Neuronal stem cell (in vitro differentiated cells): ENCODE results near the gene KRTAP5-11.
"Not testable (repeated sequence)": the region's sequence is repeated elsewhere in the genome, so short reads cannot be mapped to it uniquely, and the experiment has no call there.

Experiments used
- DNase-seq: peaks from one replicate; pipeline ENCODE4 v3.0.0-alpha.2; 2013; ENCODE audit warnings: low spot score
- H2AFZ ChIP-seq: one replicate; pipeline ENCODE4 v1.6.1; 2013; ENCODE audit warnings: mild to moderate bottlenecking, low read length, inconsistent platforms
- H2AK5ac ChIP-seq: 2 replicates; pipeline ENCODE4 v1.6.1; 2013; ENCODE audit warnings: low read depth, mild to moderate bottlenecking, inconsistent platforms, low read length, moderate library complexity, mixed read lengths
- H2BK120ac ChIP-seq: 2 replicates; pipeline ENCODE4 v1.6.1; 2013; ENCODE audit warnings: low read depth, mild to moderate bottlenecking, inconsistent platforms, low read length, moderate library complexity, mixed read lengths
- H2BK12ac ChIP-seq: one replicate; pipeline ENCODE4 v1.6.1; 2013; ENCODE audit warnings: low read length, inconsistent platforms
- H2BK15ac ChIP-seq: 2 replicates; pipeline ENCODE4 v1.6.1; 2013; ENCODE audit warnings: mild to moderate bottlenecking, low read length, inconsistent platforms, mixed read lengths
- H2BK5ac ChIP-seq: one replicate; pipeline ENCODE4 v1.6.1; 2013; ENCODE audit warnings: inconsistent platforms, mild to moderate bottlenecking, low read length, moderate library complexity
- H3K14ac ChIP-seq: one replicate; pipeline ENCODE4 v1.6.1; 2013; ENCODE audit warnings: low read length, inconsistent platforms
- H3K18ac ChIP-seq: 2 replicates; pipeline ENCODE4 v1.6.1; 2013; ENCODE audit warnings: low read length, inconsistent platforms
- H3K23ac ChIP-seq: 2 replicates; pipeline ENCODE4 v1.6.1; 2013; ENCODE audit warnings: low read depth, mild to moderate bottlenecking, mixed read lengths, low read length, inconsistent platforms; ENCODE audit not compliant: poor library complexity
- H3K27ac ChIP-seq: replicated peaks from 3 replicates; pipeline ENCODE4 v1.5.1; 2013; ENCODE audit warnings: low read length, inconsistent platforms
- H3K27me3 ChIP-seq, 3 experiments: 2 replicates each; pipeline ENCODE4 v1.6.1; 2013; ENCODE audit warnings: low read length in 3 of 3, mild to moderate bottlenecking in 2 of 3, inconsistent platforms in 1 of 3, low read depth in 1 of 3, mixed read lengths in 1 of 3, moderate library complexity in 1 of 3; ENCODE audit not compliant: control insufficient read depth in 3 of 3, insufficient read depth in 3 of 3
- H3K36me3 ChIP-seq, 2 donors: replicated peaks in 1 of 2; 2 replicates each; pipeline ENCODE4 v1.6.1; 2013; ENCODE audit warnings: low read length in 2 of 2; ENCODE audit not compliant: control insufficient read depth in 2 of 2, insufficient read depth in 2 of 2
- H3K4ac ChIP-seq: 2 replicates; pipeline ENCODE4 v1.6.1; 2013; ENCODE audit warnings: inconsistent platforms, mild to moderate bottlenecking, low read length, moderate library complexity
- H3K4me1 ChIP-seq, 2 donors: 1 replicate in 1 of 2; 2 replicates in 1 of 2; pipeline ENCODE4 v1.6.1; 2013; ENCODE audit warnings: low read length in 2 of 2, low read depth in 1 of 2; ENCODE audit not compliant: control insufficient read depth in 2 of 2, insufficient read depth in 1 of 2
- H3K4me2 ChIP-seq: one replicate; pipeline ENCODE4 v1.6.1; 2013; ENCODE audit warnings: mild to moderate bottlenecking, low read length, inconsistent platforms; ENCODE audit not compliant: insufficient read depth, poor library complexity, severe bottlenecking
- H3K4me3 ChIP-seq, 2 donors: 2 replicates each; pipeline ENCODE4 v1.5.1; 2013; ENCODE audit warnings: low read length in 2 of 2, mild to moderate bottlenecking in 2 of 2, inconsistent platforms in 1 of 2, moderate library complexity in 1 of 2
- H3K79me1 ChIP-seq: one replicate; pipeline ENCODE4 v1.6.1; 2013; ENCODE audit warnings: low read depth, mild to moderate bottlenecking, inconsistent platforms, low read length, moderate library complexity
- H3K9ac ChIP-seq: one replicate; pipeline ENCODE4 v1.6.1; 2013; ENCODE audit warnings: mild to moderate bottlenecking, low read depth, low read length, inconsistent platforms; ENCODE audit not compliant: poor library complexity
- H3K9me3 ChIP-seq, 2 donors: replicated peaks in 1 of 2; 2 replicates each; pipeline versions ENCODE3 to v1.6.1; 2013; ENCODE audit warnings: low read length in 2 of 2, mild to moderate bottlenecking in 2 of 2, inconsistent platforms in 1 of 2, low read depth in 1 of 2, mixed read lengths in 1 of 2, moderate library complexity in 1 of 2; ENCODE audit not compliant: control insufficient read depth in 2 of 2, insufficient read depth in 1 of 2
- H4K8ac ChIP-seq: one replicate; pipeline ENCODE4 v1.6.1; 2013; ENCODE audit warnings: low read depth, mild to moderate bottlenecking, inconsistent platforms, low read length, moderate library complexity
- H4K91ac ChIP-seq: one replicate; pipeline ENCODE4 v1.6.1; 2013; ENCODE audit warnings: low read length, low read depth, mild to moderate bottlenecking, inconsistent platforms; ENCODE audit not compliant: poor library complexity
- WGBS, 2 donors: extraction: QIAGEN DNeasy Blood & Tissue Kit; methylation state at CpG; one replicate each; pipeline ENCODE4 v1.1.7; 2013; ENCODE audit warnings: missing lambda C conversion rate in 2 of 2, mixed read lengths in 1 of 2; ENCODE audit not compliant: insufficient read length in 2 of 2, insufficient replicate concordance in 1 of 2; ENCODE audit errors: extremely low coverage in 2 of 2; 5-methylcytosine and 5-hydroxymethylcytosine counted together

The KRTAP5-11 gene

DNA sequence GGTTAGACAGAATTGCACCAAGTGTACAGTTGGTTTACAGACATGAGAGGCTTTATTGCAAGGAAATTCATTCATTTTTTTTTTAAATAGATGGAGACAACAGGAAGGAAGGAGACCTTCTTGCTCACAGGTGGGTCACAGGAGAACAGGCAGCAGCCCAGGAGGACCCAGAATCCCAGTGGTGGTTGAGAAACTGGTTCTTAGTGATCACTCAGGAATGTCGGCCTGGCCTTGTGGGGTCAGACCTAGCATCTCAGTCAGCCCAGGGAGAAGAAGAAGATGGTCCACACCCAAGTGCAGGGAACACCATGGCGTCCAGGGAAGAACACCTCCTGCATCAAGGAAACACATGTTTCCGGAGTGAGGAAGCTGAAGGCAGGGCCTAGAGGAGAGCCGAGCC lies 849 bp downstream of the KRTAP5-11 start:
- H3K9ac ChIP-seq, result no peak overlapping the region
- no peak overlapping the region for H3K27ac ChIP-seq
- peak overlapping the region; percentile 59 for H2BK15ac ChIP-seq
- H3K36me3 ChIP-seq, result no peaks in the 10 kb centered on the region
- no peak overlapping the region for H2AK5ac ChIP-seq
- H2AFZ ChIP-seq, result no peak overlapping the region
- H3K23ac ChIP-seq, result peak overlapping the region; percentile 80
- no peak overlapping the region for H3K4me2 ChIP-seq
- H3K4me1 ChIP-seq, result peaks cover 0 to 2% of the 10 kb centered on the region in 2 donors
- H4K8ac ChIP-seq, result no peak overlapping the region
- H2BK5ac ChIP-seq, result no peak overlapping the region
- H3K4ac ChIP-seq, result no peak overlapping the region
- H3K14ac ChIP-seq, result no peak overlapping the region
- no peak overlapping the region for H4K91ac ChIP-seq
- H3K18ac ChIP-seq, result no peak overlapping the region
- no CpG with 5 or more reads among the region's 4 CpGs for WGBS, 2 donors
- H3K4me3 ChIP-seq, result no peak overlapping the region
- H3K27me3 ChIP-seq, result peaks cover 0 to 3% (median 0%) of the 10 kb centered on the region in 3 experiments
- no peaks in the 10 kb centered on the region for H3K79me1 ChIP-seq
- peak overlapping the region; percentile 87 for H2BK120ac ChIP-seq
- H3K9me3 ChIP-seq, result no peaks in the 10 kb centered on the region
- no peak overlapping the region for H2BK12ac ChIP-seq
- DNase-seq, result no peak

DNA sequence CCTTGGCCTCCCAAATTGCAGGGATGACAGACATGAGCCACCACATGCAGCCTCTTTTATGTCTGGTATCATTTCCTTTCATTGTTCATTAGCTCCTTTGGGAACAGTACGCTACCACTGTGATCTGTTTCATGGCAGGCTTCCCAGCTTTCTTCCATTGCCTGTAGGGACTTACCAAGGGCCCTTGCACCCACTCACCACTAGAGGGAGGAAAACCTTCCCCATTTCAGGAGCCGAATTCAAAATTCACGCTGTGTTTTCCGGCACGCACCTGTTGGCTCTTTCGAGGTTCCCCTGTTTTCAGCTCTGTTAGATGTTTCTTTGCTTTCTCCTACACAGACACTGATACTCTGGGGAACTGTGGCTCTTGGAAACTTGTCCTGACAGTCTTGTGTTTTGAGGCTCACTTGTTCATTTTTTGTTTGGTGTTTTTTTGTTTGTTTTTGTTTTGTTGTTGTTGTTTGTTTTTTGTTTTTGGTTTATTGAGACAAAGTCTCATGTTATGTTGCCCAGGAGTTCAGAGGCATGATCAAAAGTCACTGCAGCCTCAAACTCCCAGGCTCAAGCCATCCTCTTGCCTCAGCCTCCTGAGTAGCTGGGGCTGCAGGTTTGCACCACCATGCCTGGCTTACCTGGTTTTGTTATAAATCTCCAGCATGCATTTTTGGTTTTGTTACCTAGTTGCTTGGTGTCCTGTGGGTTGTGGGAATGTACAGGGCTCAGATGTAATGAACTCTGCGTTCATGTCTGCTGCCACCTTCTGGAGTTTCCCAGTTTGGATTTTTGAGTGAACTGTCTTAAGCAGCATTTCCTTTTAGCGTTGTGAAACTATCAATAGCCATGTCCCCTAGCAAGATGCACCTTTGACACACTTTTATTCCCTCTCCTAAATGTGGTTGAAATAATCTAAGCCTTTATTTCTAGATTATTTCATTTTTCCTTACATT lies 2.3 kb downstream of the KRTAP5-11 start:
- Histone ChIP-seq H3K36me3 (no peaks in the 10 kb centered on the region), H3K9ac (no peak overlapping the region), H3K18ac (no peak overlapping the region), H2BK5ac (no peak overlapping the region), H3K14ac (no peak overlapping the region), H2AFZ (no peak overlapping the region), H2BK120ac (no peak overlapping the region), H3K4me3 (no peak overlapping the region), H3K4ac (no peak overlapping the region), H2BK15ac (no peak overlapping the region), H2BK12ac (no peak overlapping the region), H3K27me3 (peaks cover 0 to 3% (median 0%) of the 10 kb centered on the region in 3 experiments), H4K91ac (no peak overlapping the region), H3K9me3 (no peaks in the 10 kb centered on the region), H3K4me2 (no peak overlapping the region), H3K27ac (no peak overlapping the region), H3K4me1 (peaks cover 0 to 2% of the 10 kb centered on the region in 2 donors), H3K79me1 (no peaks in the 10 kb centered on the region), H2AK5ac (no peak overlapping the region), H3K23ac (no peak overlapping the region), H4K8ac (no peak overlapping the region)
- WGBS, 2 donors, result no CpG with 5 or more reads among the region's 8 CpGs
- DNase-seq, result peak; percentile 23

DNA sequence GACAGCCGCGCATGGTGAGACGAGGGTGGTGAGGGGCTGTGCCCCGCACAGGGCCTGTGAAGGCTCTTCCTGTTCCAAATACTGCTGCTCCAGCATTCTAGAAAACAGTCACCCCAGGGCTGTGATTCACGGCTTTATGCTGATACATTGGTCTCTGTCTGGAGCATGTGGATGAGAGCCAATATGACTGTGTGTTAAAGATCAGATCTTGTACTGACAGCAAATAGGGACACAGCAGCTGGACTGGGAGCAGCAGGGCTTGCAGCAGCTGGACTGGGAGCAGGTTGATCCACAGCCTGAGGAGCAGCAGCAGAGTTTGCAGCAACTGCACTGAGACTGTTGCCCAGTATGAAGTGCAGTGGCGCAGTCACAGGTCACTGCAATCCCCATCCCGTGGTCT lies 3.2 kb downstream of the KRTAP5-11 start:
- not testable (repeated sequence) for H3K23ac ChIP-seq, H3K4ac ChIP-seq, H2BK120ac ChIP-seq, H3K27ac ChIP-seq, H3K4me3 ChIP-seq, H3K4me2 ChIP-seq, H2BK12ac ChIP-seq, H2BK15ac ChIP-seq, H2BK5ac ChIP-seq, H3K4me1 ChIP-seq, H3K36me3 ChIP-seq, H3K9me3 ChIP-seq, H3K27me3 ChIP-seq, H2AFZ ChIP-seq, H3K14ac ChIP-seq, H2AK5ac ChIP-seq, DNase-seq, H4K91ac ChIP-seq, H3K79me1 ChIP-seq
- peak overlapping the region; percentile 65 for H3K18ac ChIP-seq
- peak overlapping the region; percentile 65 for H4K8ac ChIP-seq
- no CpG with 5 or more reads among the region's 7 CpGs for WGBS, 2 donors
- H3K9ac ChIP-seq, result peak overlapping the region; percentile 63

DNA sequence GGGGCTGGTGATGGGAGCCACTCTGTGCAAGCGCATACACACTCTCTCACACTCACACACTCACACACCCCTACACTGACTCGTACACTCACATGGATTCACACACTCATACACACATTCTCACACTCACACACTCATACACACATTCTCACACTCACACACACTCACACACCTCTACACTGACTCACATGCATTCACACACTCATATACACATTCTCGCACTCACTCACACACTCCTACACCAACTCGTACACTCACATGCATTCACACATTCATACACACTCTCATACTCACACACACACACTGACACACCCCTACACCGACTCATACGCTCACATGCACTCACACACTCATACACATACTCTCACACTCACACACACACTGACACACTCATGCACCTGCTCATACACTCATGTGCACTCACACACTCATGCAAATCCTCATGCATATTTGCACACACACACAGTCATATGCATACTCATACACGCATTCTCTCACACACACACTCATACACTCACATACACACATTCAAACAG lies 5.1 kb downstream of the KRTAP5-11 start:
- peaks cover 0 to 10% of the 10 kb centered on the region in 2 donors for H3K4me1 ChIP-seq

More for the DNA sequence above, 5.1 kb downstream of the KRTAP5-11 start:
- no peak overlapping the region for H3K4me2 ChIP-seq
- no peaks in the 10 kb centered on the region for H3K36me3 ChIP-seq
- no peak overlapping the region for H3K4ac ChIP-seq
- peaks cover 0 to 4% of the 10 kb centered on the region in 2 donors for H3K9me3 ChIP-seq
- no peak overlapping the region for H3K14ac ChIP-seq
- no peak overlapping the region for H2BK5ac ChIP-seq
- H2AFZ ChIP-seq, result no peak overlapping the region
- peak overlapping the region in 1 of 2 donors; percentile 46 for H3K4me3 ChIP-seq
- no peak overlapping the region for H3K18ac ChIP-seq
- no peak overlapping the region for H2BK15ac ChIP-seq
- no peak overlapping the region for H3K27ac ChIP-seq
- no peak overlapping the region for H2AK5ac ChIP-seq
- 100% methylated on average over 3 to 6 of the region's 7 CpGs for WGBS, 2 donors
- H4K91ac ChIP-seq, result no peak overlapping the region
- H2BK120ac ChIP-seq, result no peak overlapping the region
- H3K79me1 ChIP-seq, result no peaks in the 10 kb centered on the region
- no peak overlapping the region for H2BK12ac ChIP-seq
- peaks cover 0 to 3% (median 0%) of the 10 kb centered on the region in 3 experiments for H3K27me3 ChIP-seq
- H4K8ac ChIP-seq, result peak overlapping the region; percentile 98
- no peak overlapping the region for H3K23ac ChIP-seq
- H3K9ac ChIP-seq, result peak overlapping the region; percentile 56
- no peak for DNase-seq
